GM23338 (cell line): ENCODE data around the gene TWIST2. TPM values are rescaled to one million over a fixed set of nuclear protein-coding genes. Genes with fewer than 3 reads are reported as not detected.

Experiments used
- ATAC-seq: fragments of 200-7000 bp; cut with Tn5 transposase; 3 replicates; pipeline ENCODE4 v1.9.1; 2020
- DNase-seq: peaks from one replicate; pipeline ENCODE4 v3.0.0-alpha.2; 2015; ENCODE audit warnings: low spot score
- H2AFZ ChIP-seq: fragments of 200-600 bp; sonication (generic); 2 replicates; pipeline ENCODE4 v1.8.0; 2016; ENCODE audit warnings: antibody characterized with exemption, mild to moderate bottlenecking, moderate library complexity
- H3F3A ChIP-seq: fragments of 200-600 bp; sonication (generic); replicated peaks from 2 replicates; pipeline ENCODE4 v1.8.0; 2017; ENCODE audit warnings: antibody characterized with exemption, mixed run types, low read depth
- H3K27ac ChIP-seq: fragments of 200-600 bp; sonication (generic); 2 replicates; pipeline ENCODE4 v1.6.1; 2016; ENCODE audit warnings: low read depth
- H3K27me3 ChIP-seq: fragments of 200-600 bp; sonication (generic); 2 replicates; pipeline ENCODE4 v1.8.0; 2016; ENCODE audit warnings: mild to moderate bottlenecking, mixed run types, moderate library complexity; ENCODE audit not compliant: insufficient read depth
- H3K36me3 ChIP-seq: fragments of 200-600 bp; sonication (generic); 2 replicates; pipeline ENCODE4 v1.8.0; 2016; ENCODE audit warnings: mild to moderate bottlenecking; ENCODE audit not compliant: insufficient read depth
- H3K4me1 ChIP-seq: fragments of 200-600 bp; sonication (generic); 2 replicates; pipeline ENCODE4 v1.8.0; 2016; ENCODE audit warnings: mild to moderate bottlenecking, moderate library complexity; ENCODE audit not compliant: insufficient read depth
- H3K4me2 ChIP-seq: fragments of 200-600 bp; sonication (generic); 2 replicates; pipeline ENCODE4 v1.7.1; 2017; ENCODE audit warnings: mixed run types
- H3K4me3 ChIP-seq: fragments of 200-600 bp; sonication (generic); 2 replicates; pipeline ENCODE4 v1.6.1; 2016; ENCODE audit warnings: mixed run types
- H3K79me2 ChIP-seq: fragments of 200-600 bp; sonication (generic); replicated peaks from 2 replicates; pipeline ENCODE4 v1.8.0; 2017; ENCODE audit warnings: mild to moderate bottlenecking; ENCODE audit not compliant: insufficient read depth
- H3K9me2 ChIP-seq: fragments of 200-600 bp; sonication (generic); 2 replicates; pipeline ENCODE4 v1.8.0; 2017; ENCODE audit not compliant: insufficient read depth
- H4K20me1 ChIP-seq: fragments of 200-600 bp; sonication (generic); replicated peaks from 2 replicates; pipeline ENCODE4 v1.8.0; 2017; ENCODE audit warnings: mild to moderate bottlenecking; ENCODE audit not compliant: insufficient read depth
- H3K27ac Mint-ChIP-seq: 2 replicates; pipeline ENCODE4 v1.8.0; 2020; ENCODE audit warnings: inconsistent platforms, mild to moderate bottlenecking, moderate library complexity, mixed read lengths
- H3K27me3 Mint-ChIP-seq: 3 replicates; pipeline ENCODE4 v1.8.0; 2022; ENCODE audit warnings: low read depth, mild to moderate bottlenecking, moderate library complexity, mixed read lengths, inconsistent platforms; ENCODE audit not compliant: insufficient read depth, poor library complexity
- H3K36me3 Mint-ChIP-seq: 3 replicates; pipeline ENCODE4 v1.8.0; 2021; ENCODE audit warnings: low read depth, mild to moderate bottlenecking, inconsistent platforms, moderate library complexity, mixed read lengths
- H3K4me1 Mint-ChIP-seq: 3 replicates; pipeline ENCODE4 v1.8.0; 2020; ENCODE audit warnings: mild to moderate bottlenecking, inconsistent platforms, mixed read lengths
- H3K4me3 Mint-ChIP-seq: 3 replicates; pipeline ENCODE4 v1.8.0; 2021; ENCODE audit warnings: moderate library complexity, mild to moderate bottlenecking, inconsistent platforms, mixed read lengths
- H3K9me3 Mint-ChIP-seq: 3 replicates; pipeline ENCODE4 v1.8.0; 2020; ENCODE audit warnings: moderate library complexity, mild to moderate bottlenecking, inconsistent platforms, mixed read lengths
- CREB1 ChIP-seq: fragments of 250-450 bp; sonication (Bioruptor Pico); IDR thresholded peaks from 2 replicates; pipeline ENCODE4 v1.5.0; 2020; ENCODE audit warnings: low read depth, mild to moderate bottlenecking, moderate library complexity
- EZH2 ChIP-seq: fragments of 200-600 bp; sonication (generic); IDR thresholded peaks from one replicate; pipeline ENCODE4 v1.8.0; 2017; ENCODE audit warnings: antibody characterized with exemption, mild to moderate bottlenecking, low read depth; ENCODE audit not compliant: unreplicated experiment
- EZH2phosphoT487 ChIP-seq: fragments of 200-600 bp; sonication (generic); IDR thresholded peaks from one replicate; pipeline ENCODE4 v1.8.1; 2018; ENCODE audit warnings: antibody characterized with exemption; ENCODE audit not compliant: unreplicated experiment
- JUNB ChIP-seq: IDR thresholded peaks from one replicate; pipeline ENCODE4 v1.6.1; 2016; ENCODE audit warnings: antibody characterized with exemption; ENCODE audit not compliant: unreplicated experiment
- NANOG ChIP-seq: IDR thresholded peaks from 2 replicates; pipeline ENCODE4 v1.6.1; 2016; ENCODE audit warnings: antibody characterized with exemption, borderline replicate concordance
- STAT1 ChIP-seq: IDR thresholded peaks from one replicate; pipeline ENCODE4 v1.6.1; 2016; ENCODE audit warnings: antibody characterized with exemption; ENCODE audit not compliant: unreplicated experiment
- ZNF331 ChIP-seq: fragments of 250-450 bp; sonication (Bioruptor Pico); IDR thresholded peaks from 2 replicates; pipeline ENCODE4 v1.5.0; 2020; ENCODE audit warnings: low read depth, mild to moderate bottlenecking, moderate library complexity
- ZNF462 ChIP-seq: fragments of 250-450 bp; sonication (Bioruptor Pico); IDR thresholded peaks from 2 replicates; pipeline ENCODE4 v1.5.0; 2020; ENCODE audit warnings: mild to moderate bottlenecking, moderate library complexity
- polyA plus RNA-seq: library from polyadenylated mRNA; unstranded; fragments of >200 nt; fragmentation: Nextera tagmentation; extraction: Ambion mirVana; gene quantifications from 2 replicates; pipeline ENCODE4 v1.2.1, GENCODE V29; 2016
- total RNA-seq: library from RNA; depleted of rRNA; stranded (reverse); fragments of >200 nt; shearing (Covaris generic); gene quantifications from 2 replicates; pipeline ENCODE4 v1.2.3, GENCODE V29; 2014

The TWIST2 gene
- total and polyA plus RNA-seq, 2 experiments from 2014 or later = 7.0 to 12.5 TPM

DNA sequence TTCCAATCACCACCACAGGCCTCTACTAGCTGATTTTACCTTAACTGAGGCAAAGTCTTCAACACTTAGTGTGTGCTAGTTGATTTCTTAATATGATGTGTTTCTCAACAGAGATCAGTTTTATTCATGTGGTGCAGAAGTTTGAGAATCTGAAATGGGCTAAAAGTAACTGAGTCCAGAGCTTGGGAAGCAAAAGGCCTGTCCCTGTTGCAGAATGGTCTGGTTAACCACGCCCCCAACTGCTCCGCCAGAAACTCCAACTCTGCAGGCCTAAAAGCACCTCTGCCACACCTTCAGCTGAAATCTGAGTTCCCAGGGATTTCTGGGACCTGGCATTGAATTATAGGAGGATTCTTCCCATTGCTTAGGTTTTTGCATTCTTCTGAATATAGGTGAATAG, 44.9 kb downstream of the TWIST2 start (continued):
- TF ChIP-seq ZNF462 (CRISPR knock-in tag) = no peak
- no peak for TF ChIP-seq ZNF331

- Histone ChIP-seq H2AFZ (no peak overlapping the region), H3K4me3 (no peak overlapping the region), H3K27ac (no peak overlapping the region), H3K36me3 (no peaks in the 10 kb centered on the region), H3F3A (no peaks in the 10 kb centered on the region), H3K79me2 (no peaks in the 10 kb centered on the region), H4K20me1 (no peaks in the 10 kb centered on the region), H3K4me1 (no peaks in the 10 kb centered on the region), H3K9me2 (no peaks in the 10 kb centered on the region), H3K27me3 (no peaks in the 10 kb centered on the region), H3K4me2 (no peak overlapping the region)
- Mint-ChIP-seq H3K36me3 (no peaks in the 10 kb centered on the region), H3K27me3 (no peaks in the 10 kb centered on the region), H3K4me3 (0 out of 3 replicates have a peak overlapping the region, but pooled peaks have one; percentile 17), H3K27ac (no peak overlapping the region), H3K4me1 (peaks cover 11% of the 10 kb centered on the region), H3K9me3 (no peaks in the 10 kb centered on the region)
- DNase-seq (no peak), ATAC-seq (no peak)
- TF ChIP-seq CREB1 (CRISPR knock-in tag) = no peak
- no peak for TF ChIP-seq STAT1
- no peak for TF ChIP-seq ZNF462 (CRISPR knock-in tag)
- no peak for TF ChIP-seq EZH2
- no peak for TF ChIP-seq EZH2phosphoT487
- TF ChIP-seq NANOG = no peak
- TF ChIP-seq JUNB = no peak
Observed at GRCh38 chr2:238893349-238894000, 45.6 kb downstream of the TWIST2 start.
